Testis (tissue), 2 donors: ENCODE data around the gene SLC1A3.

Source experiments
- CTCF ChIP-seq, 3 experiments: fragments of 450-650 bp in 2 of 3; fragments of 200-600 bp in 1 of 3; sonication (generic) in 1 of 3; IDR thresholded peaks; one replicate each; pipeline ENCODE4 v1.5.1; 2016 to 2019; ENCODE audit warnings: antibody characterized with exemption in 3 of 3, mild to moderate bottlenecking in 2 of 3, moderate library complexity in 1 of 3
- POLR2A ChIP-seq: fragments of 450-650 bp; IDR thresholded peaks from one replicate; pipeline ENCODE4 v1.6.1; 2017; ENCODE audit warnings: antibody characterized with exemption, mild to moderate bottlenecking, moderate library complexity

GRCh38 chr5:36720688-36721087 lies 114.3 kb downstream of the SLC1A3 start:
- TF ChIP-seq POLR2A (no peak), CTCF (IDR thresholded peaks at IDR 0.05) (no peak)
